NB4 (cell line): ENCODE results near the gene TRMT1.

Experiments
- DNase-seq: peaks from one replicate; pipeline ENCODE4 v3.0.0; 2010; ENCODE audit warnings: low read depth
- H3K4me3 ChIP-seq: one replicate; pipeline ENCODE4 v1.5.1; 2011; ENCODE audit warnings: mild to moderate bottlenecking, low read depth, low read length, moderate library complexity
- MYC ChIP-seq: IDR thresholded peaks from 2 replicates; pipeline ENCODE4 v1.6.1; 2011; ENCODE audit warnings: low read depth, low read length
- POLR2A ChIP-seq: IDR thresholded peaks from 2 replicates; pipeline ENCODE4 v1.6.1; 2011; ENCODE audit warnings: mild to moderate bottlenecking; ENCODE audit not compliant: insufficient read length; ENCODE audit errors: extremely low read depth
- TF ChIP-seq, protein P1 (sequence below): IDR thresholded peaks from one replicate; pipeline ENCODE4 v1.5.1; 2012; ENCODE audit warnings: low read depth, low read length
- TF ChIP-seq, protein P2 (sequence below): IDR thresholded peaks from 2 replicates; pipeline ENCODE4 v1.6.1; 2011; ENCODE audit warnings: low read depth, low read length

The TRMT1 gene

DNA sequence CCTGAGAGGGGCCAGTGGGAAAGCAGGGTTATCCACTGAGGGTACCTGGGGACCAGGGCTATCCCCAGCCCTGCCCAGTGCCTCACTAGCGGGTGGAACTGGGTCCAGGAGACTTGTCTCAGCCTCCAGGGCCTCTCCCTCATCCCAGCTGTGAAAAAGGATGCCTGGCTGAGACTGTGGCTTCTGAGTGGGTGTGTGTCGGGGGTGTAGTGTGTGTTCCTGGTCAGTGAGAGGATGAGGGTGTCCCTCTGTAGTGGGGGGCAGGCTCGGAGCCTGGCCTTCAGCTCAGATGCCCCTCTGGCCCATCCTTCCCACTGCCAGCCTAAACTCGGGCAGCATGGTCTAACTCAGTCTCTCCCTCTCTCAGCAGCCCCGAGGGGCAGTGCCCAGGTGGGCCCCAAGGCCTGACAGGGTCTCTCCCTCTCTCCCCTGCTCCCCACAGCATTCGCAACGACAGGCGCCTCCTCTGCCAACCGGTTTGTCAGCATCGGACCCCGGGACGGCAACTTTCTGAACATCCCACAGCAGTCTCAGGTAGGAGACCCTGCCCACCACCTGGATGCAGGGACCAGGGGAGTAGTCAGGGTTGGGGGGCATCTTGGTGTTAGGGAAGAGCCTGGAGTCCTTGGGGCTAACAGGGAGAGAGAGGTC lies 26.6 kb downstream of the TRMT1 start:
- no peak for DNase-seq
- no peak overlapping the region for H3K4me3 ChIP-seq
- TF ChIP-seq POLR2A (no peak), MYC (no peak)
- TF ChIP-seq, protein P1, sequence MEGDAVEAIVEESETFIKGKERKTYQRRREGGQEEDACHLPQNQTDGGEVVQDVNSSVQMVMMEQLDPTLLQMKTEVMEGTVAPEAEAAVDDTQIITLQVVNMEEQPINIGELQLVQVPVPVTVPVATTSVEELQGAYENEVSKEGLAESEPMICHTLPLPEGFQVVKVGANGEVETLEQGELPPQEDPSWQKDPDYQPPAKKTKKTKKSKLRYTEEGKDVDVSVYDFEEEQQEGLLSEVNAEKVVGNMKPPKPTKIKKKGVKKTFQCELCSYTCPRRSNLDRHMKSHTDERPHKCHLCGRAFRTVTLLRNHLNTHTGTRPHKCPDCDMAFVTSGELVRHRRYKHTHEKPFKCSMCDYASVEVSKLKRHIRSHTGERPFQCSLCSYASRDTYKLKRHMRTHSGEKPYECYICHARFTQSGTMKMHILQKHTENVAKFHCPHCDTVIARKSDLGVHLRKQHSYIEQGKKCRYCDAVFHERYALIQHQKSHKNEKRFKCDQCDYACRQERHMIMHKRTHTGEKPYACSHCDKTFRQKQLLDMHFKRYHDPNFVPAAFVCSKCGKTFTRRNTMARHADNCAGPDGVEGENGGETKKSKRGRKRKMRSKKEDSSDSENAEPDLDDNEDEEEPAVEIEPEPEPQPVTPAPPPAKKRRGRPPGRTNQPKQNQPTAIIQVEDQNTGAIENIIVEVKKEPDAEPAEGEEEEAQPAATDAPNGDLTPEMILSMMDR = no peak
- TF ChIP-seq, protein P2, sequence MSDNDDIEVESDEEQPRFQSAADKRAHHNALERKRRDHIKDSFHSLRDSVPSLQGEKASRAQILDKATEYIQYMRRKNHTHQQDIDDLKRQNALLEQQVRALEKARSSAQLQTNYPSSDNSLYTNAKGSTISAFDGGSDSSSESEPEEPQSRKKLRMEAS = no peak

DNA sequence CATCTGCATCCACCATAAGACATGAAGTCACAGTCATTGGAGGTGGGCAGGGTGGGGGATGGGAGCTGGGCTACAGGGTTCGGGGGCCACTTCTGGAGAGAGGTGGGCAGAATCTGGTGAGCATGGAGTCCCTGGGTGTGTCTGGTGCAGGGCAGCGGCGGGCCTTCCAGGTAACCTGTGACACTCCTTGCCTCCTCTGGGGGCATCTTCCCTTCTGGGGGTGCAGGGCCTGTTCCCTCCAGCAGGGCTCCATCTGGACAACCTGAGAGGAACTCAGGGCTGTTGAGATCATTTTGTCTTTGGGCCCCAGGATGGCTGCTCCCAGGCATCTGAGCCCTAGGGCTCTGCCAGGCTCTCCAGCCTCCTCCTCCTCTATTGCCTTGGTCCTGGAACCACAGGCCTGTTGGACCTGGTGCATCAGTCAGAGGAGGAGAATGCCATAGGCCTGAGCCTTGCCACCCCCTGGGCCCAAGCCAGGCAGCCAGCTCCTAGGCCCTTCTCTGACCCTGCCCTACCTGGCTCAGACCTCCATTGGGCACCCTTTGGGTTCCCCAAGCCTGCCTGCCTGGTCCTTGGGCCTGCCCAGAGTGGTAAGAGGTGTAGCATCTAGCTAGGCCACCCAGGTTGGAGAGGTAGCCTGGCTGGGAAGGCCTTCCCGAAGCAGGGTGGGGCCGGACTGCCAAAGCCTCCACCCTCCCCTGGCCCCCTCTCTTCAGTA lies 27.2 kb downstream of the TRMT1 start:
- TF ChIP-seq MYC (no peak), POLR2A (no peak)
- TF ChIP-seq, protein P2 = no peak
- TF ChIP-seq, protein P1 = peak; percentile 38
- no peak for DNase-seq
- H3K4me3 ChIP-seq = no peak overlapping the region

DNA sequence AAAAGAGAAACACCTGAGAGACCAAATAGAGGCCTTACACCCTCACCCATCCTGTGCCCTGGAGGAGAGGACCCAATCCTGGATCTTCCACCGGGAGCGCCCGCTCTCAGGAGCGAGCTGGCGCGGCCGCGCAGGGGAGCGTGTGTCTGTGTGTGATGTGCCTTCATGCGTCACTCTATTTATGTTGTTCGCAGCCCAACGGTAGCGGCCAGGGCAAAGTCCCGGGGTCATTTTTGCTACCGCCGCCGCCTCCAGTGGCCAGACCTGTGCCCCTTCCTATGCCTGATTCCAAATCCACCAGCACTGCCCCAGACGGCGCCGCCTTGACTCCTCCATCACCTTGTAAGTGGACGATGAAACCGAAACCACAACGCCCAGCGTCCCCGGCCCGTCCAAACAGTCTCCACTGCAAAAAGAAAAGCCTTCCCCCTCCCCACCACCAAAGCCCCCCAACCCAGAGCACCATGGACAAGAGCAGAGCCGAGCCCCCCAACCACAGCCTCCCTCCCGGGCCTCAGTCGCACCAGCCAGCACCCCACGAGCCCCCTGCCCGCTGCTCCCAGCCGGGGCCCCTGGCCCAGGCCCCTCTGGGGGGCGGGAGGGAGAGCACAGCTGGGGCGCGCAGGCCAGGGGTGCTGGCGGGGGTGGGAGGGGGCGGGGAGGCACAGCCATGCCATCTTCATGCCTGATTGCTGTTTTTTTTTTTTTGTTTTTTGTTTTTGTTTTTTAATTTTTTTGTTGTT lies 28.6 kb downstream of the TRMT1 start:
- H3K4me3 ChIP-seq = no peak overlapping the region
- no peak for DNase-seq
- TF ChIP-seq, protein P1 = no peak
- TF ChIP-seq, protein P2 = no peak

DNA sequence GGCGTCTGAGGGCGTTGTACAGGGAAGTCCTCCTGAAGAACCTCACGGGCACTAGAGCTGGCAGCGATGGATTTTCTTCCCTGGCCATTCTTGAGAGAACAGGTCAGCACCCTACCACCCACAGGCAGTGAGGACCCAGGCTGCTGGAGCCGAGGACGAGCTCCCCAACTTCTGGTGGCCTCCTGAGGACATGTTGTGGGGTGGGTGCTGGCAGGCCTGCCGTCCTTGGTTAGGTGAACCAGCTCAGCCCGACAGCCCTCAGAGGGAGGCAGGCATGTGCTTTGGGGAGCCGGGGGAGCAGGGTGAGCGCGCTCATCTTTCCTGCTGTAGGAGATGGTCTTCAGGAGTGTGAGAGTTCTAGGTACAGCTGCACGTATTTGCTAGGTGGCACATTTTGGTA lies 29.2 kb downstream of the TRMT1 start:
- DNase-seq = no peak

DNA sequence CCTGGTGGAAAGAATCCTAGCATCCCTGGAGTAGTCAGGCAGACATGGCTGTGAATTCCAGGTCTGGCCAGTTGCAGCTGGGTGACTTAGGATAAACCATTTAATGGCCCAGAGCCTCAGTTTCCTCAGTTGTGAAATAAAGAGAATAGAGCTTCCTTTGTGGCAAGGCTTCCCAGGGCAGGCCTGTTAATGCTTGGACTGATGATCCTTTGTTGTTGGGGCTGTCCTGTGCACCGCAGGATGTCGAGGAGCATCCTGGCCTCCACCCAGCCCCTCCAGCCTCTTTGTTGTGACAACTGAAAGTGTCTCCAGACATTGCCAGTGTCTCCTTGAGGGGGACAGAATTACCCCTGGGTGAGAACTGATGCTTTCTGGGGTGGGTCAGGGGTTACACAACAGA lies 30.2 kb downstream of the TRMT1 start:
- H3K4me3 ChIP-seq = no peak overlapping the region
- no peak for DNase-seq
- TF ChIP-seq POLR2A = no peak
- TF ChIP-seq, protein P1 = no peak
- no peak for TF ChIP-seq MYC
- TF ChIP-seq, protein P2 = no peak

More for the DNA sequence above, 29.2 kb downstream of the TRMT1 start:
- TF ChIP-seq, protein P1 = no peak
- TF ChIP-seq MYC (no peak), POLR2A (no peak)
- TF ChIP-seq, protein P2 = no peak
- no peak overlapping the region for H3K4me3 ChIP-seq
